NCI-H1092 (cell line): ENCODE data around the gene DCAF8.

Experiments
- DNase-seq: peaks from one replicate; lab custom pipeline; 2025; lab: John Stamatoyannopoulos, UW

DCAF8 gene

GRCh38 chr1:160261556-160261892 is 825 bp downstream of the DCAF8 start:
- peak; percentile 19 for DNase-seq

GRCh38 chr1:160260406-160261382 is 1.7 kb downstream of the DCAF8 start:
- no peak for DNase-seq

- no peak for DNase-seq
These were observed 4.1 kb downstream of the DCAF8 start for GRCh38 chr1:160258177-160258798.

- no peak for DNase-seq
These were observed 4.8 kb downstream of the DCAF8 start for GRCh38 chr1:160257411-160258015.

GRCh38 chr1:160256396-160257046 is 5.8 kb downstream of the DCAF8 start:
- DNase-seq = no peak

- no peak for DNase-seq
These were observed 6.5 kb downstream of the DCAF8 start for GRCh38 chr1:160255781-160256300.

GRCh38 chr1:160251687-160252526 is 10.4 kb downstream of the DCAF8 start:
- DNase-seq = peak; percentile 64

GRCh38 chr1:160251011-160251410 is 11.3 kb downstream of the DCAF8 start:
- DNase-seq = no peak

GRCh38 chr1:160247053-160247452 is 15.3 kb downstream of the DCAF8 start:
- DNase-seq = no peak

GRCh38 chr1:160245434-160245833 is 16.9 kb downstream of the DCAF8 start:
- no peak for DNase-seq

GRCh38 chr1:160244209-160244608 is 18.1 kb downstream of the DCAF8 start:
- DNase-seq = peak; percentile 7

GRCh38 chr1:160243767-160244166 is 18.6 kb downstream of the DCAF8 start:
- DNase-seq = no peak

- DNase-seq = no peak
These were observed 22.6 kb downstream of the DCAF8 start for GRCh38 chr1:160239582-160240299.

GRCh38 chr1:160238408-160238807 is 23.9 kb downstream of the DCAF8 start:
- DNase-seq = no peak

GRCh38 chr1:160237558-160237957 is 24.8 kb downstream of the DCAF8 start:
- no peak for DNase-seq

GRCh38 chr1:160236806-160237205 is 25.5 kb downstream of the DCAF8 start:
- DNase-seq = no peak

- no peak for DNase-seq
These were observed 29.4 kb downstream of the DCAF8 start for GRCh38 chr1:160232911-160233310.

- DNase-seq = no peak
These were observed 33.9 kb downstream of the DCAF8 start for GRCh38 chr1:160228431-160228830.

GRCh38 chr1:160227561-160227960 is 34.8 kb downstream of the DCAF8 start:
- DNase-seq = no peak

- DNase-seq = no peak
These were observed 35.3 kb downstream of the DCAF8 start for GRCh38 chr1:160227034-160227433.

GRCh38 chr1:160226623-160227022 is 35.7 kb downstream of the DCAF8 start:
- DNase-seq = no peak
